Activated CD4-positive, CD25-positive, alpha-beta regulatory T cell (primary cell): ENCODE measurements around the gene KCNK17.

Source experiments
- DNase-seq, 4 experiments: peaks; one replicate each; lab custom pipeline; 2025; lab: John Stamatoyannopoulos, UW

The KCNK17 gene

DNA sequence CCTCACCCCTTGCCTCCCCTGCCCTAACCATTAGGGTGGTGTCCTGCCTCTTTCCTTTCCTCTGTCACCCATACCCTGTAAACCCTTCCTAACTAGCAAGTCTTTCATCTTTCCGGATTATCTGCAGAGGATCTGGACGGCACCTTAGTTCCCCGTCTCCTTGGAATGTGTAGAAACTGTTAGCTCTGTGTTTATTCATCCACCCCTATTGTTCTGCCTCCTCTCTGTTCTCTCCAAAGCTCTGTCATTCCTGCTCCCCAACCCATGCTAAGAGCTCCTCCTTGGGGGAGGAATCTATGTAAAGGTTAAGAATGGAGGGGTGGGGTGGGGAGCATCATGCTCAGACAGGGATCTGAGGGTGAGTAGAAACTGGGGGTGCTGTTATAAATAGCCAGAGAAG is 45.5 kb downstream of the KCNK17 start:
- no peak for DNase-seq

DNA sequence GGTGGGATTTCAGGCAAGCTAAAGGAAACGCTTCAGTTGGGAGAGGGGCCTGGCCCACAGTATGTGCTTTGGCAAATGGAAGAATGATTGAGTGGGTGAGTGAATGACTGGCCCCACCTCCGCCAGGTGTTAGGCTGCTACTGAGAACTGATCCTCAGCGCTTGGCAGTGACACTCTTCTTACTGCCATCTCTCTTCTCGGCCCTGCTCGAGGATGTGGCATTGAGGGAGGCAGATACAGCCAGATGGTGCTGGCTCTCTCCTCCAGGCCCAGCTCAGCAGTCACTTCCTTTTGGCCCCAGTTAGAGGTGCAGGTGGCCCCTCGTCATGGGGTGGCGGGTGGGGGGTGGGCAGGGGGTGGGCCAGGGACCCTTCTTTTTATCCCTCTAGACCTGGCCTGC is 46.0 kb downstream of the KCNK17 start:
- DNase-seq: no peak

DNA sequence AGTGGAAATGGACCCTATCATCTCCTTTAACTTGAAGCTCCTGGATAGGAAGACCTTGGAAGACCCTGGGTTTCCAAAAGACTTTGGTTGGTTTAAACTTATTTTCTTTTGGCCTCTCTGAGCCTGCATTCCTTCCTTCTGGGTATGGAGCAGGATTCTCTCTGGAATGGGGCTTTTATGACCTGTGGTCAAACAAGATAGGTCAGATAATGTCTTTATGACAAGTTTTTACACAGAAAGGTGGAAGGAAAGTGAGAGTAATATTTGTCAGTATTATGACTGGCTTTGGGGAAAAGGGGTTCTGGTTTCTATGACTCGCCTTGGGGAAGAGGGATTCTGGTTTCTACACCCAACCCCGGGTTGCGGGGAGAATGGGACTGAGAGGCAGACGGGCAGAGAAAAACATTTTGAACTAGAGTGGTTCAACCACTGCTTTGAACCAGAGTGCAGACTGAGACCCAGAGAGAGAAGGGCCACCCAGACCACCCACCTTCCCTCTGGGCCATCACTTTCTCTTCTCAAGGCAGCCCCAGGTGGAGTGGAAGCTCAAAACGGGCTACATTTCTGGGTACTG is 47.4 kb downstream of the KCNK17 start:
- DNase-seq: no peak

DNA sequence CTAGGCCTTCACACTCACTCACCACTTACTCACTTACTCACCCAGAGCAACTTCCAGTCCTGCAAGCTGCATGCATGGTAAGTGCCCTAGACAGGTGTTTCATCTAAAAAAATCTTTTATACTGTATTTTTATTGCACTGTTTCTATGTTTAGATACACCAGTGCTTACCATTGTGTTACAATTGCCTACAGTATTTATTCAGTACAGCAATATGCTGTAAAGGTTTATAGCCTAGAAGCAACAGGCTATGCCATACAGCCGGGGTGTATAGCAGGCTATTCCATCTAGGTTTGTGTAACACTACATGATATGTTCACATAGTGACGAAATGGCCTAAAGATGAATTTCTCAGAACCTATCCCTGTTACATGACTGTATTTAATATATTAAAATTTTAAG is 47.8 kb downstream of the KCNK17 start:
- no peak for DNase-seq

DNA sequence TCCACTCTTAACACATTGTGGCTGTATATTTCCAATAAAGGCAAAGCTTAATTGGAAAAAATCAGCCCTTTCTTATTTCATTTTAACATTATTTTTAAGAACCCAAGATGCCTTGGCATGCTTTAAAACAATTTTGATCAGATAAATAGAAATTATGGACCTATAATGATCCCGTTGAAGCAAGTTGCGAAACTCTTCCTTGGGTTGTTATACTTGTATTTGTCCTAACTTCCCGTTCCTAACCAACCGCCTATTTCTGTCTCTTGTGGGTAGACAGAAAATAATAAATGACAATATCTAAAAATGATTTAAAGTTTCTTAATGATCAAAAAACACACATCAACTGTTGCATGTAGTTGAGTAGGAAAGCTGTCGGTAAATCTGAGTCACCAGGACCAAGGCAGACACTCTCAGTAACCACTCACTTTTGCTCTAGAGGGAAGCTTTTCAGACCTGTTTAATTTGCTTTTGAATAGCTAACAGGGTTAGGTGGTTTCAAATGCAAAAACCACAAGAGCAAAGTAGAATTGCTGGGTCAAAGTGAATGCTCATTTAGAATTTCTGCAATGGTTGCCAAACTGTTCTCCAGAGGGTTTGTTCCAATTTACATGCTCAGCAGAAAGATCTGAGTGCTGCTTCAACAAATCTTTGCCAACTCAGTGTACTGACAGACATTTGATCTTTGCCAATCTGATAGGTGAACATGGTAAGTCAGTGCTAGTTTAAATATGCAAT is 50.7 kb downstream of the KCNK17 start:
- DNase-seq: no peak

DNA sequence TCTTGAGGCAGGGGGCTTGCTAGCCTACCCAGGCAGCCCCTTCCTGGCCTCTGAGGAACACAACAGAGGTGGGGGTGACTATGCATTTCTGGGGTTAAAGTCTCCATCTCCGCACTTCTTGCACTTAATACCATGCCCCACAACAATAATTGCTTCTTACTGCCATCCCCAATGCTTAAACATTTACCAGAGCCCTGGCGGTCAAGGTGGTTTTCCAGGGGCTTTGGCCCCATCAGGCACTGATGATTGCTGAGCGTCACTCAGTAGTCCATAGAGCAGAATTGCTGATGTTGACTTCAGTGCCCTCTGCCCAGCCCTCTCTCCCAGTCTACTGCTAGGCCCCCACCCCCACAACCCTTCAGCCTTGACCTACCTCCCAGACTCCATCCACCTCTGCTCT is 52.5 kb downstream of the KCNK17 start:
- DNase-seq: no peak

DNA sequence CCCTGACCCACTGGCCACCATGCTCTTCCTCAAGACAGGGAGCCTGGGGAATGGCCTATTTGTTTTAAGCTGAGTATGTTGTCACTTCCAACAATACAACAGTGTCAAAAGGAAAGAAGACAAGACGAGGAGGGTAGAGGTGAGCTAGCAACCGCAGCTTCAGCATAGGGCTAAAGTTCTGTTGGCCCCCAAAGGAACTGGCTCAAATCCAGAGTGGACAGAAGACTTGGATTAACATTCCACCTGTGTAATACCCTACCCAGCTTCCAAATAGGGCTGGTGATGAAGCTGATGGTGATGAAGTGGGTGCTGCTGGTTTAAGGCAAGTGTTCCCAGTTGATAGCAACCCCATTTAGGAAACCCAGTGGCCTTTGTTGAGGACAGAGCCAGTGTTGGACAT is 53.3 kb downstream of the KCNK17 start:
- DNase-seq: no peak

DNA sequence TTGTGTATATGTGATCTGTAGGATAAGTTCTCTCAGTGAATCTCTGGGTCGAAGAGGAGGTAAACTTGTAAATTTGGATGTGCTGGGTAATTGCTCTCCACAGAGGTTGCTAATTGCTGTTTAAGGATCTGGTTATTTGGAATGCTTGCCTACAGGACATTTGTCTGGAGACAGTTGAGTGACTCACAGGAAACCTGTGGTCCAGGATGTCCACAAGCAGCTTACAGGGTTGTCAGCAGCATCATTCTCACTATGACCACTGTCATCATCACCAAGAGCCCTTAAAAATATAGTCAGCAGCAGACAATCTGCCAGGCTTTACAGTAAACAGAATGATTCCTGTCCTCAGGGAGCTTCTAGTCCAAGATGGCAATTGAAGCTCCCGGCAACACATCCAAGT is 53.8 kb downstream of the KCNK17 start:
- no peak for DNase-seq

DNA sequence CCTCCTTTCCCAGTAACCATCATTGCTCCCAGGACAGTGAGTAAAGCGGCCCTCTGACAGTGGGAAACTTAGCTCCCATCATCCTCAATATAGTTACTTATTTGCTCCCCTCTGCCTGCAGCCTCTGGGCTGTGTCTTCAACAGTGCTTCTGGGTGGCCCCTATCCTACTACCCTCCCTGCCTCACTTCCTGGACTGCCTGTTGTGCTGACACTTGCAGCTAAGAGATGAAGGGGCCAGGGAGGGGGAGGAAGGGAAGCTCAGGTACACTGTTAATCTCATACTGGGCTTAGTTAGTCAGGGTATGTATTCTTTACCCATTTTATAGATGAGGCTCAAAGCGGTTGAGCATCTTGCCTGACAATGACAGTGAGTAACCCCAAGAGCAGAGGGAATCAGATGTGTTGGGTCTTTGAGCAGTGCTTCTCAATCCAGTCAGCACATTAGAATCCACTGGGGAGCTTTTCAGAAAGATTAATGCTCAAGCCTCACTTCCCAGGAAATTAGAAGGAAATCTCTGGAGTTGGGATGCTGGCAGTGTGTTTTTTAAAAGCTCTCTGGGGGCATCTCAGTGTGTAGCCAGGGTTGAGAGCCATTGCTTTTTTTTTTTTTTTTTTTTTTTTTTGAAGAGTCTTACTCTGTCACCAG is 57.8 kb downstream of the KCNK17 start:
- DNase-seq: no peak

DNA sequence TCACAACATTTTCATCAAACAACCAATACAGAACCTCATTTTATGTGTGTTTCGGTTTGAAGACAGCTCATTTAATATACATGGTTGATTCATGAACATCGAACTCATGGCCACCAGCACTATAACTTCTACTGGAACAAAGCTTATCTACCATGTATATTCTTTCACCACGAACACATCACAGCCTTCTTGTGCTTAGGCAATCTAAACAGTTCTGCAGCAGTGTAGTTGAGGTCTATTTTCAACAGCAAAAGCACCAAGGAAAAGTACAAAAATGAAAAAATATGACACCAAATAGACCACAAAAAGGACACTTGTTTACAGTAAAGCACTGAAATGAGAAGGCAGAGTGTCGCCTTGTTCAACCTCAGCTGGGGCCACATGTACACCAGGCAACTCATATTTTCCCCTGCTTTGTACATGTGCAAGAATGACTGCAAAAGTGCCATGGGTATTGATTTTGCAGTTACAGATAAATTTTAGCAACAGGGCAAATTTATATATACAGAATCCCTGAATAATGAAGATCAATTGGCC is 59.2 kb downstream of the KCNK17 start:
- DNase-seq: no peak

DNA sequence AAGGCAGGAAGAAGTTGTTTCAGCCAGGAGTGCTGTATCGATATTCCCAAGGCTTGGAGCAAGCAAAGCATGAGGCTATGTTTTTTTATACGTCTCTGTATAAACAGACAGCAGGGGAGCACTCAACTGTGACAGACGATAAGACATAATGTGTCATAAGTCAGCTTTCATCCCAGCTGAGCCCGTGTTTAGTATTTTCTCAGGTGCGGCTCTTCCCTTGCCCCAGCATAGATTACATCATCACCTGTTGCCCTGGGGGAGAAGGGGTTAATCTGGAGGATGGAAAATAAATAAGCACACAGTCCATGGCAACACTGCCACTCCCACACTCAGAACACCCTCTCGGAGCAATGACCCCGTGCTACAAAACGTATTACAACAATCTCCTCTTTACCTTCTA is 62.8 kb downstream of the KCNK17 start:
- DNase-seq: no peak

DNA sequence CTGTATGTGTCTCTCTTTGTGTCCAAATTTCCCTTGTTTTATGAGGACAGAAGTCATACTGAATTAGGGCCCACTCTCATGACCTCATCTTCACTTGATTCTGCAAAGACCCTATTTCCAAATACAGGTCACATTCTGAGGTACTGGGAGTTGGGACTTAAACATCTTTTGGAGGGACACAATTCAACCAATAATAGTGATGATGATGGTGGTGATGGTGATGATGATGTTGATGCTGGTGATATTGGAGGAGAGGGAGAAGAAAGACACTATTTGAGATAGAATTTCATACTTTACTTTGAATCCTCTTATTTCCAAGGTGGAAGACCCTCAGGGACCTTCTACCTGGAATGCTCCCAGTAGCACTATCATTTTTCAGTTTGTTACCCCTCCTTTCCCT is 63.7 kb downstream of the KCNK17 start:
- no peak for DNase-seq

DNA sequence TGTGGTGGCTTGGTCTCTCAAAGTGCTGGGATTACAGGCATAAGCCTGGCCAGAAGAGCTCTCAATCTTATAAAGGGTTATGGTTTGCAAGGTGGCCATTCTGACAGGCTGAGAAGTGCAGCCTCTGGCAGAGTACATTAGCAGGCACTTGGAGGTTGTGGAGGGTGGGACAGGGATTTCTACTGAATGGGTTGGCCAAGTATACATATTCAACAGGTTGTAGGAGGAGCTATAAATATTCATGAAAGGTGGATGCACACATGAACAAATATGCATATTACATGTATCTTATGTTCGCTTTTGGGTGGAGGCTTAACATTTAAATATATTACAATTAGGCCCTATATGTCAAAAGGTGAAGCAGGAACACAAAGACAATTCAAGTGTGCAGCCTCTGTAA is 64.9 kb downstream of the KCNK17 start:
- DNase-seq: no peak
